ENCODE results near the gene DIP2A.

Gene DIP2A

DNA sequence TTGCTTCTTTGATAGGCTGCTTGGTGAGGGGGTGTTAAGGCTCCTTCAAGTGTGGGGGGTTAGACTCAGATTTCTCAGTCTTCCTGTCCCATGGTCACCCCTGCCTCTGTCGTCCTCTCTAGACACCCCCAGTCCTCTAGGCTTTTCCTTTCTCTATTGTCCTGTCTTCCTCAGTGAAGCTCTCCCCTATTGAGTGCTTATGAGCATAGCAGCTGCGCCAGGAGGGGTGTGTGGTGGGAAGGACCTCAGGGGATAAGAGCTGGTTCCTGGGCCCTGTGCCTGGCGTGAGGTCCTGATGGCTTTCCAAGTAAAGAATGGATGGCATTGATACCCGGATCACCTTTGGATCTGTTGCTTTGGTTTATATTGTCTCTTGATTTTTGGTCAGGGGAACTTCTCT lies 69.1 kb downstream of the DIP2A start:
- TF ChIP-seq, protein P1, sequence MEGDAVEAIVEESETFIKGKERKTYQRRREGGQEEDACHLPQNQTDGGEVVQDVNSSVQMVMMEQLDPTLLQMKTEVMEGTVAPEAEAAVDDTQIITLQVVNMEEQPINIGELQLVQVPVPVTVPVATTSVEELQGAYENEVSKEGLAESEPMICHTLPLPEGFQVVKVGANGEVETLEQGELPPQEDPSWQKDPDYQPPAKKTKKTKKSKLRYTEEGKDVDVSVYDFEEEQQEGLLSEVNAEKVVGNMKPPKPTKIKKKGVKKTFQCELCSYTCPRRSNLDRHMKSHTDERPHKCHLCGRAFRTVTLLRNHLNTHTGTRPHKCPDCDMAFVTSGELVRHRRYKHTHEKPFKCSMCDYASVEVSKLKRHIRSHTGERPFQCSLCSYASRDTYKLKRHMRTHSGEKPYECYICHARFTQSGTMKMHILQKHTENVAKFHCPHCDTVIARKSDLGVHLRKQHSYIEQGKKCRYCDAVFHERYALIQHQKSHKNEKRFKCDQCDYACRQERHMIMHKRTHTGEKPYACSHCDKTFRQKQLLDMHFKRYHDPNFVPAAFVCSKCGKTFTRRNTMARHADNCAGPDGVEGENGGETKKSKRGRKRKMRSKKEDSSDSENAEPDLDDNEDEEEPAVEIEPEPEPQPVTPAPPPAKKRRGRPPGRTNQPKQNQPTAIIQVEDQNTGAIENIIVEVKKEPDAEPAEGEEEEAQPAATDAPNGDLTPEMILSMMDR (IDR thresholded peaks at IDR 0.05; ENCODE audit: low read depth, low read length) = no peak
- Histone ChIP-seq H3K9me3 (no peaks in the 10 kb centered on the region), H3K27me3 (no peaks in the 10 kb centered on the region), H3K4me1 (no peaks in the 10 kb centered on the region), H3K36me3 (peaks cover 18% of the 10 kb centered on the region), H3K4me3 (ENCODE audit: low read depth, low read length) (no peak overlapping the region)
- DNase-seq = no peak

DNA sequence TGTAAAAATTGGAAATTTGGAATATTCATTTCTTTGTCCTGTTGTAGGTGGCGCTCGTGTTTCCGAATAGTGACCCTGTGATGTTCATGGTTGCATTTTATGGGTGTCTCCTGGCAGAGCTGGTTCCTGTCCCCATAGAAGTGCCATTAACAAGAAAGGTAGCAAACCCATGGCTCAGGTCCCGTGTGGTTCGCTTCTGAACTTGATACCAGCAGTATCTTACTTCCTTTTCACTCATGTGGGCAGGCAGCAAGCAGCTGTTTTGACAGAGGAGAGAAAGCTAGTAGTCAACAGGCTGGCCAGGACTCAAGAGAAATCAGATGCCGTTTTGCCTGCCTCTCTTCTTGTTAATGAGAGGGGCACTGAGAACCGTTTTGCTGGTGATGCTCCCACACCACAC lies 73.4 kb downstream of the DIP2A start:
- TF ChIP-seq, protein P1 (IDR thresholded peaks at IDR 0.05; ENCODE audit: low read depth, low read length) = no peak
- no peaks in the 10 kb centered on the region for H3K9me3 ChIP-seq
- H3K27me3 ChIP-seq = no peaks in the 10 kb centered on the region
- H3K4me1 ChIP-seq = no peaks in the 10 kb centered on the region
- peaks cover 32% of the 10 kb centered on the region for H3K36me3 ChIP-seq
- no peak overlapping the region for H3K4me3 ChIP-seq (ENCODE audit: low read depth, low read length)
- DNase-seq = no peak

DNA sequence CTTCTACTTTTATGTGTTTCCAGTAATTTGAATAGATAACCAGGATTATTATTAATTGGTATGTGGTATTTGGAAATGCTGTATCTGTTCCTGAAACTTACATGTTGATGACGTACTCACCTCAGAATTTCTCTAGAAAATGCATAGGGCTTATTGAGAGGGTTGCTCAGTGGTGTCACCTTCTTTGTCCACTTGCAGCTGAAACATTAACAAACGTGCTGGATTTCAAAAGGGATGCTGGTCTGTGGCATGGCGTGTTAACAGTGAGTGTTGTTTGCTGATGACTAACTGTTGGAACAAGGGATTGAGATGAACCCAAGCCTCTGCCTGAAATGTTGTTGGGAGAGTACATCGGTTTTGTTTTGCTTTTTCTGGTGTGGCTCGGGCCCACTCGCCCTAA lies 78.3 kb downstream of the DIP2A start:
- H3K27me3 ChIP-seq = no peaks in the 10 kb centered on the region
- TF ChIP-seq, protein P1 (IDR thresholded peaks at IDR 0.05; ENCODE audit: low read depth, low read length) = no peak
- H3K36me3 ChIP-seq = peaks cover 60% of the 10 kb centered on the region
- no peak for DNase-seq
- H3K4me3 ChIP-seq (ENCODE audit: low read depth, low read length) = no peak overlapping the region
- no peaks in the 10 kb centered on the region for H3K9me3 ChIP-seq
- no peaks in the 10 kb centered on the region for H3K4me1 ChIP-seq

DNA sequence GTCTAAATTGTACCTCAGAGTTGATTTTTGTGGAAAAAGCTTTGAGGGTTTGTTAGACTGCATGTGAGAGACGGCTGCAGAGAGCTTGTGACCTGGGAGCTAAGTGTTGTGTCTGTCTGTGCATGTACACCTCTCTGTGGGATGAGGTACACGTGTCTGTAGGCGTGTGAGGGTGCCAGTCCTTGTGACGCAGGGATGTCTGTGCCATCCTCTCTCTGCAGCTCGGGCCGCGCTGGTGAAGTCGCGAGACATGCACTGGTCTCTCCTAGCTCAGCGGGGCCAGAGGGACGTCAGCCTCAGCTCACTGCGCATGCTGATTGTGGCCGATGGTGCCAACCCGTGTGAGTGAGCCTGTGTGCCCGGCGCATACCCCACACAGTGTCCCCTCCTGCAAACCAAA lies 79.6 kb downstream of the DIP2A start:
- no peak for DNase-seq
- H3K9me3 ChIP-seq = no peaks in the 10 kb centered on the region
- H3K4me1 ChIP-seq = no peaks in the 10 kb centered on the region
- H3K36me3 ChIP-seq = peaks cover 64% of the 10 kb centered on the region
- no peaks in the 10 kb centered on the region for H3K27me3 ChIP-seq
- no peak overlapping the region for H3K4me3 ChIP-seq (ENCODE audit: low read depth, low read length)
- TF ChIP-seq, protein P1 (IDR thresholded peaks at IDR 0.05; ENCODE audit: low read depth, low read length) = no peak

DNA sequence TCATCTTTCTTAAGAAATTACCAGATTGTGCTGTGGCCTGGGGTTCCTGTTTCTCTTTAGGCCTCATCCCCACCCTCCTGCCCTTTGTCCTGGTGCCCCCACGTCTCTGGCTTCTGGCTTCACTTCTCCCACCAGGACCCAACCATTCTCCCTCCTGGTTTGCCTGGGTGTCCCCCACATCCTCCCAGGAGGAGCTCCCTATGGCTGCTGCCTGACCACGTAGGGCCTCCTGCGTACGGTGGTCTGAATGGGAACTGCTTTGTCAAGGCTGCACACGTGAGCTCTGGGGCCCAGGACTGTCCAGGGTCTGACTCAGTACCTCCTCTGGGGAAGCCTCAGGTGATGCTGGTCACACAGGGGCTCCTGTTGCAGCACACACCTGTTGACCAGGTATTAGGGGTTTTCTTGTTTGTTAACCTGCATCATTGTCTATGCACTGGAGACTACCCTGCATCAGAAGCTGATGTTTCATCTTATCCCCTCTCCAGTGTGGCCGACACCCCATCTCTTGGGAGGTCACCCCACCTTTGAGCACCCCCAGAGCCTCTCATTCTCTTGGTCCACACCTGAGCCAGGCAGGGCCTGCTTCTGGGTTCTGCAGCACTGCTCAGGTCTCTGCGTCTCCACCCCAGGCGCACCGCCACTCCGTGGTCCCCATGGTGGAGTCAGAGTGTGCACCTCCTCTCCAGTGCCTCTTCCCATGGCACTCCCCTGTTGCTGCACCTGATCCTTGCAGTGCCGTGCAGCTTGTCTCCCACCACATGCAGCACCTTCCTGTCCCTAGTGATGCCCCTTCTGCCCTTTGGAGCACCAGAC lies 80.4 kb downstream of the DIP2A start:
- DNase-seq = no peak
- Histone ChIP-seq H3K9me3 (no peaks in the 10 kb centered on the region), H3K36me3 (peaks cover 61% of the 10 kb centered on the region), H3K27me3 (no peaks in the 10 kb centered on the region), H3K4me1 (no peaks in the 10 kb centered on the region), H3K4me3 (ENCODE audit: low read depth, low read length) (no peak overlapping the region)
- TF ChIP-seq, protein P1 (IDR thresholded peaks at IDR 0.05; ENCODE audit: low read depth, low read length) = no peak

DNA sequence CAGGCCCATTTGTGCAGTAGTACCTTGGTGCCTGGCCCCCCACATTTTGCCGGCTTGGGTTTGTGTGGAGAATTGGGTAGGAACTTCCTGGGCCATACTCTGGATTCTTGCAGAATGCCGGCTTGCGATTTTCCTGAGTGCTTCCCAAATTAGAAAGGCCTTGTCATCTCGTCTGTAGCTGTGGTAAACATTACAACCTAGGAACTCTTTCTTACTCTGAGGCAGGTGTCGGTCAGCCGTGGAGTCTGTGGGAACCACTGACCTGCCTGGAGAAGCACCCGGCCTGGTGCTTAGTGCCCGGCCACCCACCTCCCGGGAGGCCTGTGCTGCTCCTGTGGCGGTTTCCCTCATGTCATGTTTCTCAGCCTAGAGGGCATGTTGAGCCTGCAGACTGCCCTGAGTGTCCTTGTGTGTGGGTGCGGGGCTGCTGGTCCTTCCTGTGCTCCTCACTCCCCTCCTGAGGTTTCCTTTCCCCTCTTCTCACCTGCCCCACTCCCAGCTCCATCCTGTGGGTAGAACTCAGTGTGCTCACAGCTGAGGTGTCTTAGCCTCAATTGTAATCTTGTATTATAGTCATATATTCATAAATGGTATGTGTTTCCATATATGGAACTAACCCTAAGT lies 81.5 kb downstream of the DIP2A start:
- H3K9me3 ChIP-seq = no peaks in the 10 kb centered on the region
- DNase-seq = no peak
- H3K4me1 ChIP-seq = no peaks in the 10 kb centered on the region
- no peaks in the 10 kb centered on the region for H3K27me3 ChIP-seq
- peaks cover 57% of the 10 kb centered on the region for H3K36me3 ChIP-seq
- TF ChIP-seq, protein P1 (IDR thresholded peaks at IDR 0.05; ENCODE audit: low read depth, low read length) = no peak
- no peak overlapping the region for H3K4me3 ChIP-seq (ENCODE audit: low read depth, low read length)

Measured in BE2C (cell line).